Lower lobe of right lung (tissue), 2 donors: ENCODE measurements around the gene FANCC. TPM values are rescaled to one million over a fixed set of nuclear protein-coding genes. Genes with fewer than 3 reads are reported as not detected.

ENCODE experiments used
- ATAC-seq, 2 donors: fragments of 200-7000 bp; cut with Tn5 transposase; one replicate each; pipeline ENCODE4 v1.9.1; 2020 to 2022; ENCODE audit warnings: mild to moderate bottlenecking in 2 of 2, moderate library complexity in 2 of 2
- DNase-seq: peaks from one replicate; pipeline ENCODE4 v3.0.0-alpha.2; 2020
- H3K27ac ChIP-seq: fragments of 200-600 bp; one replicate; pipeline ENCODE4 v1.8.0; 2022
- H3K27me3 ChIP-seq: fragments of 200-600 bp; one replicate; pipeline ENCODE4 v1.8.0; 2022; ENCODE audit warnings: low read depth
- H3K36me3 ChIP-seq: fragments of 200-600 bp; one replicate; pipeline ENCODE4 v1.8.0; 2022; ENCODE audit warnings: mild to moderate bottlenecking
- H3K4me1 ChIP-seq: fragments of 200-600 bp; one replicate; pipeline ENCODE4 v1.8.0; 2022
- H3K4me3 ChIP-seq: fragments of 200-600 bp; one replicate; pipeline ENCODE4 v1.8.0; 2022; ENCODE audit warnings: mild to moderate bottlenecking
- H3K9me3 ChIP-seq: fragments of 200-600 bp; one replicate; pipeline ENCODE4 v1.8.0; 2022
- CTCF ChIP-seq: fragments of 200-600 bp; IDR thresholded peaks from one replicate; pipeline ENCODE4 v1.8.0; 2022; ENCODE audit warnings: antibody characterized with exemption, mild to moderate bottlenecking
- intact Hi-C: fragments of 100-400 bp; cut with DNase I; formaldehyde crosslinking; loops from one replicate; pipeline ENCODE4 v1.11.0; 2022
- total RNA-seq: library from RNA; stranded (reverse); fragmentation: NEBNext Ultra II Directional; extraction: Animal tissue kit (Norgen Biotek cat#: 25700); gene quantifications from one replicate; pipeline ENCODE4 v1.2.1, GENCODE V29; 2021
- donor health status: DM: no; HTN: yes; CAD: no; lungs with severe emphysema.

The FANCC gene
- total RNA-seq, 1 donor from 2014 or later, result 11.3 TPM

GRCh38 chr9:95088421-95089161, 228.9 kb downstream of the FANCC start:
- DNase-seq, result no peak
- ATAC-seq, result no peak
- no peaks in the 10 kb centered on the region for H3K9me3 ChIP-seq
- H3K36me3 ChIP-seq, result peaks cover 45% of the 10 kb centered on the region
- no peak for TF ChIP-seq CTCF
- no peaks in the 10 kb centered on the region for H3K27me3 ChIP-seq
- intact Hi-C loops, result no loop called here
- peak overlapping the region; percentile 28 for H3K27ac ChIP-seq
- no peak overlapping the region for H3K4me3 ChIP-seq
- peaks cover 58% of the 10 kb centered on the region for H3K4me1 ChIP-seq

GRCh38 chr9:95087659-95088242, 229.8 kb downstream of the FANCC start:
- Histone ChIP-seq H3K4me3 (no peak overlapping the region), H3K36me3 (peaks cover 51% of the 10 kb centered on the region), H3K27me3 (no peaks in the 10 kb centered on the region), H3K27ac (no peak overlapping the region), H3K4me1 (peaks cover 49% of the 10 kb centered on the region), H3K9me3 (no peaks in the 10 kb centered on the region)
- intact Hi-C loops, result no loop called here
- ATAC-seq, result peak; percentile 18 to 25
- peak; percentile 69 for DNase-seq
- no peak for TF ChIP-seq CTCF

- H3K27ac ChIP-seq, result no peak overlapping the region
- peaks cover 63% of the 10 kb centered on the region for H3K36me3 ChIP-seq
- no peak for TF ChIP-seq CTCF
- H3K27me3 ChIP-seq, result no peaks in the 10 kb centered on the region
- H3K9me3 ChIP-seq, result no peaks in the 10 kb centered on the region
- DNase-seq (no peak), ATAC-seq (no peak)
- intact Hi-C loops, result no loop called here
- H3K4me1 ChIP-seq, result peaks cover 37% of the 10 kb centered on the region
- no peak overlapping the region for H3K4me3 ChIP-seq
Observed at GRCh38 chr9:95086564-95086955, 230.9 kb downstream of the FANCC start.

GRCh38 chr9:95085861-95086563, 231.5 kb downstream of the FANCC start:
- Histone ChIP-seq H3K27ac (no peak overlapping the region), H3K27me3 (no peaks in the 10 kb centered on the region), H3K4me3 (no peak overlapping the region), H3K36me3 (peaks cover 68% of the 10 kb centered on the region), H3K4me1 (peaks cover 32% of the 10 kb centered on the region), H3K9me3 (no peaks in the 10 kb centered on the region)
- no peak for DNase-seq
- no peak for TF ChIP-seq CTCF
- intact Hi-C loops, result no loop called here
- ATAC-seq, result no peak

GRCh38 chr9:95085036-95085770, 232.3 kb downstream of the FANCC start:
- H3K9me3 ChIP-seq, result no peaks in the 10 kb centered on the region
- no peaks in the 10 kb centered on the region for H3K27me3 ChIP-seq
- intact Hi-C loops, result no loop called here
- peaks cover 24% of the 10 kb centered on the region for H3K4me1 ChIP-seq
- no peak for TF ChIP-seq CTCF
- H3K36me3 ChIP-seq, result peaks cover 75% of the 10 kb centered on the region
- H3K27ac ChIP-seq, result no peak overlapping the region
- DNase-seq, result no peak
- no peak for ATAC-seq
- no peak overlapping the region for H3K4me3 ChIP-seq
